ENCODE measurements around the gene NPAS2. TPM values are rescaled to one million over a fixed set of nuclear protein-coding genes. Genes with fewer than 3 reads are reported as not detected.

The NPAS2 gene
- total and polyA plus RNA-seq, 2 of the 8 experiments (the other 6 are each of a cell fraction or from before 2014, with no cell fraction given) = 1.8 to 1.9 TPM

DNA sequence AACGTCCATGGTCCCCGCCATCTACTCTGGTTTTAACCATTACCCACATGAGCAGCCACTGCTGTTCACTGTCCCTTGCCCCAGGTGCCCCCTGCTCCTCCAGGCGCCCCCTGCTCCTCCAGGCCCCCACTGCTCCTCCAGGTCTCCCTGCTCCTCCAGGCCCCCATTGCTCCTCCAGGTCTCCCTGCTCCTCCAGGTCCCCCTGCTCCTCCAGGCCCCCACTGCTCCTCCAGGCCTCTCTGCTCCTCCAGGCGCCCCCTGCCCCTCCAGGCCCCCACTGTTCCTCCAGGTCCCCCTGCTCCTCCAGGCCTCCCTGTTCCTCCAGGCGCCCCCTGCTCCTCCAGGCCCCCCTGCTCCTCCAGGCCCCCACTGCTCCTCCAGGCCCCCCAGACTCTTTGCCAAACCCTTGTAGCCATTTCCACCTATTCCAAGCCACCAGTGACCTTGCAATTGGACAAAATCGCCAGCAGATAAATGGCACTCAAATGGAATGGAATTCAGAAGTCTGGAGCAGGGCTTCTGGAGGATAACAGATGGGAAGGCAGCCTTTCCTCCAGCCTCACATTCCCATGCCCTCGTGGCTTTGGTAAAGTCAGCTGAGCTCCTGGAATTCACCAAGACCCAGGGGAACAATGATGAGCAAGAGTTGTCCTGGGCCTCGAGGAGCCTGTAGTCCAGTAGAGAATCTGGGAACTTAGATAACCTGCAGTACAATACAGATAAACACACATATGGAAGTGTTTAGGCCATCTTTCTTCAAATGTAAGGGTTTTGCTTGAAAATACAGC lies 168.9 kb downstream of the NPAS2 start:
- H3K9me3 ChIP-seq (ENCODE audit: insufficient read depth in 2 of 2, low read depth in 1 of 2, low read length in 1 of 2) = no peaks in the 10 kb centered on the region
- H4K8ac ChIP-seq (ENCODE audit: extremely low read depth, insufficient read depth, low read length) = no peak overlapping the region
- no peaks in the 10 kb centered on the region; the same call in 1 of the 2 replicates for H3K23me2 ChIP-seq (ENCODE audit: low read depth, low read length)
- H3K56ac ChIP-seq (replicated peaks; ENCODE audit: insufficient read length, low read depth, low read length) = no peak overlapping the region
- H3K27ac ChIP-seq (ENCODE audit: low read depth, low read length) = no peak overlapping the region
- H2AK5ac ChIP-seq (ENCODE audit: low read depth, low read length) = no peak overlapping the region
- H2BK120ac ChIP-seq (replicated peaks; ENCODE audit: low read depth, low read length) = no peak overlapping the region
- CTCF ChIA-PET (ENCODE audit: partially characterized antibody) = interaction anchor here (0.5 to 2.0 kb wide), 8 partner anchors 69 to 1696 kb away, joined by 3 to 10 read pairs (median 4); no protein-coding TSS in a partner anchor
- no peaks in the 10 kb centered on the region for H3K36me3 ChIP-seq (ENCODE audit: control insufficient read depth in 2 of 4, insufficient read depth in 4 of 4, low read length in 3 of 4)
- no peak overlapping the region for H2BK15ac ChIP-seq (ENCODE audit: low read length)
- peaks cover 0 to 2% (median under 1%) of the 10 kb centered on the region in 4 experiments; a peak in 2 of 7 replicates for H3K4me1 ChIP-seq (replicated peaks in 1 of 4; ENCODE audit: control insufficient read depth in 3 of 4, insufficient read depth in 4 of 4, low read length in 3 of 4)
- WGBS, 2 experiments (ENCODE audit: extremely low coverage in 1 of 2, insufficient coverage in 1 of 2, insufficient read length in 1 of 2, insufficient replicate concordance in 2 of 2, low coverage in 1 of 2, low lambda C conversion rate in 2 of 2, missing lambda C conversion rate in 1 of 2) = 89% methylated on average over 5 of the region's 8 CpGs; no CpG with 5 or more reads in 1 of the 2 experiments
- no peak overlapping the region for H3K4ac ChIP-seq (replicated peaks; ENCODE audit: insufficient read length, low read depth, low read length)
- no peak overlapping the region for H4K91ac ChIP-seq (replicated peaks; ENCODE audit: insufficient read length, low read length)
- TF ChIP-seq BACH1 (IDR thresholded peaks at IDR 0.05; ENCODE audit: low read length) = no peak
- TF ChIP-seq SUZ12 (IDR thresholded peaks at IDR 0.05; ENCODE audit: low read length) = no peak
- H3K27me3 ChIP-seq (replicated peaks in 1 of 4; ENCODE audit: control insufficient read depth in 3 of 4, extremely low read depth in 1 of 4, insufficient read depth in 3 of 4, low read length in 3 of 4) = no peaks in the 10 kb centered on the region
- no peak for DNase-seq (ENCODE audit: low read depth in 1 of 2, low spot score in 2 of 2)
- no peak overlapping the region for H3K4me2 ChIP-seq (ENCODE audit: insufficient read depth in 1 of 2, low read depth in 2 of 2, low read length in 2 of 2)
- H2BK20ac ChIP-seq (ENCODE audit: low read length) = no peak overlapping the region
- H4K20me1 ChIP-seq (replicated peaks in 1 of 2; ENCODE audit: control insufficient read depth in 1 of 2, insufficient read depth in 2 of 2, low read length in 2 of 2) = no peaks in the 10 kb centered on the region
- H3K79me1 ChIP-seq (ENCODE audit: low read depth, low read length) = no peaks in the 10 kb centered on the region
- no peak overlapping the region for H3K4me3 ChIP-seq (ENCODE audit: extremely low read depth in 1 of 4, insufficient read depth in 2 of 4, low read depth in 3 of 4, low read length in 4 of 4)
- H3K23ac ChIP-seq (ENCODE audit: insufficient read length) = no peak overlapping the region
- H3K14ac ChIP-seq (ENCODE audit: insufficient read length) = no peak overlapping the region
- POLR2A ChIA-PET (ENCODE audit: partially characterized antibody) = interaction anchor here (0.6 to 7.0 kb wide), 3 partner anchors 16 to 168 kb away, joined by 3 to 63 read pairs (median 6); partner anchors contain the start of gene RPL31
- H2BK12ac ChIP-seq (ENCODE audit: low read depth, low read length) = no peak overlapping the region
- no peaks in the 10 kb centered on the region for H3K79me2 ChIP-seq (ENCODE audit: control insufficient read depth in 1 of 2, insufficient read depth in 2 of 2, low read length in 2 of 2)
- H4K5ac ChIP-seq (ENCODE audit: insufficient read length, low read depth, low read length) = no peak overlapping the region
- H2AFZ ChIP-seq (ENCODE audit: low read length) = no peak overlapping the region
- no peak overlapping the region for H3K18ac ChIP-seq (ENCODE audit: extremely low read depth, low read length)
- no peak overlapping the region for H2BK5ac ChIP-seq (ENCODE audit: low read depth, low read length)
- no peak overlapping the region for H3K9ac ChIP-seq (replicated peaks in 1 of 4; ENCODE audit: extremely low read depth in 1 of 4, low read depth in 3 of 4, low read length in 3 of 4)
- no peak for FAIRE-seq

Measured in H1 (cell line).